Activated CD8-positive, alpha-beta memory T cell treated with anti-CD3 and anti-CD28 coated beads, Interleukin-2, amount 50 U/mL, for 1 hour (primary cell): Measurements from ENCODE around the gene CXXC5.

Experiments
- DNase-seq: peaks from one replicate; pipeline ENCODE4 v3.0.0-alpha.2; 2020; ENCODE audit errors: extremely low read depth

Gene CXXC5

DNA sequence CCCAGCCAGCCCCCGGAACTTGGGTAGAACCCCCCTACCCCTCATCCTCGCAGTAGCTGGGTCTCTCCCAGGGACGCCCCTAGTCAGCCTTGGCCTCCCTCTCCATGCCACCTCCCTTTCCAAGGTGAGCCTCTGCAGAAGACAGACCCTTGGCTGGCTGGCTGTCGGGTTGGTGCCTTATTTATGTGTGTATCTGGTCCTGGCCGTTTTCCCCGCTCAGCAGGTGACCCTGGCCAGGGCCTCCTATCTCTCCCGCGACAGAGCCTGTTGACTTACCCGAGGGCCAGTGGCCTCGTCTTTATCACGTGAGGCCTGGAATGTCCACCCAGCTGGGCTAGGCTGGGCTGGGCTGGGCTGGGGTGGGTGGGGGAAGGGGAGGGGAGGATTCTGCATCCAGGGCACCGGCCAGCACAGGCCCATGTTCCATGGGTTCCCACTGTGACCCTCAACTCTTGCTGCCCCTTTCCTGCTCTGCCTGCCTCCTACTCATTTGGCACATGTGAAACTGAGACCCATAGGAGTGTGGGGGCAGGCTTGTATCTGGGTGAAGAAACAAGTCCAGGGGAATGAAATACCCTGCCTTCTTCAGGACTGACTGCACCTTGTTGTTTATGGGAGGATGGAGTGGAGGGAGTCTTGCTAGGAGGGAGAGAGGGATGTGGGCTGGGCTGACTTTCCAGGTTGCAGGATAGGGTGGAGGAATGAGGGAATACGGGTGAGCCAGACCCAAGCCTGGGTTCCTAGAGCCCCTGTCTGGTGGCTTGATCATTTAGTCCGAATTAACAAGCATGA lies 3.1 kb downstream of the CXXC5 start:
- no peak for DNase-seq

DNA sequence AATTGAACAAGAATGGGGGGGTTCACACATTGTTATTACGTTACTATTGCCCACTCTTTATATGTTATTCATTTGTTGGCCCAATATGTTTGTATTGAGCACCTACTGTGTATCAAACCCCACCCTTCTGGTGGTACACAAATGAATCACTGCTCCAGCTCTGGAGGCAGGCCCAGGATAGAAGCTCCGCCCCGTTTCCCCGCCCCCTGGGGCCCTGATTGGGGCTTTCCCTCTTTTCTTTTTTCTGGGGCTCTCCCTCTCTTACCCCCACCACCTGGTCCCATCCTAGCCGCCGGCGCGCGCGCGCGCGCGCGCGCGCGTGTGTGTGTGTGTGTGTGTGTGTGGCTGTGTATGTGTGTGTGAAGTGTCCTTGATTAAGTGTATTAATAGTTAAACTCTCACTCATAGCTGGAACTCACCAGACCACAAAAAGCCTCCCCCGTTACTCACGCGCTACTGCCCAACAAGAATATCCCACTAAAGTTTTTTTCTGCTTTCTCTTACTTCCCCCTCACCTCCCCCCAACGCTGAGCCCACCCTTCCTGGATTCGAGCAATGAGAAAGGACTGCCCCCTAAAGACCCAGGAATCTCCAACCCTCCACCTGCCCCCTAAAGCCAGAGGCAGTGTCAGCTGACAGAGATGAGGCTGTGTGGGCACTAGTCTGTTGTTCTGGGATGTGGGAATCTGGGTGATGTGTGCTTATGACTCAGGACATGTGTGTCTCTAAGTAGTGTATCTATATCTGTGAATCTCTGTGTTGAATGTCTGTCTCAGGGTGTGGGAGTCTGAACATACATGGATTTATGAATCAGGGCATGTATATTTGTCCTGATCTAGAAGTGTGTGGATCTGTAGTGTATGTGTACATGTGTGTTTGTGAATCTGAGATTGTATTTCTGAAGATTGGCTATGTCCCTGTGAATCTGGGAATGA lies 4.0 kb downstream of the CXXC5 start:
- no peak for DNase-seq

DNA sequence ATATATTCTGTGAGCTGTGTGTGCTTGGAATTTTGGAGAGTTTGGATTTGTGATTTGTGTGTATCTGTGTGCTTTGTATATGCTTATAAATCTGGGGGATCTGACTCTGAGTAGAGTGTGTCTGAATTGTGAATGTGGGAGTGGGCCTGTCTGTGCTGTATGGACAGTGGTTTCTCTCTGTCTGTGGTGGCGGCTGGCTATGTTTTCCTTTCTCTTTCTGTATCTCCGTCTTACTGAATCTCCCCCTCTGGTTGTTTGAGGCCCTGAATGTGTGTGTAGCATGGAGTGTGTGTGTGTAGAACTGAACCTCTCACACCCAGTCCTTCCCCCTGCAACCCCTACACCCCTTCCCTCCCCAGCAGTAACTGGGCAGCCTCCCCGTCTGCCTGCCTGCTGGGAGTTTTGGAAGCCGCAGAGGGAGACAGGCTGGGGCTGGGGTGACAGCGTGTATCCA lies 4.7 kb downstream of the CXXC5 start:
- no peak for DNase-seq

DNA sequence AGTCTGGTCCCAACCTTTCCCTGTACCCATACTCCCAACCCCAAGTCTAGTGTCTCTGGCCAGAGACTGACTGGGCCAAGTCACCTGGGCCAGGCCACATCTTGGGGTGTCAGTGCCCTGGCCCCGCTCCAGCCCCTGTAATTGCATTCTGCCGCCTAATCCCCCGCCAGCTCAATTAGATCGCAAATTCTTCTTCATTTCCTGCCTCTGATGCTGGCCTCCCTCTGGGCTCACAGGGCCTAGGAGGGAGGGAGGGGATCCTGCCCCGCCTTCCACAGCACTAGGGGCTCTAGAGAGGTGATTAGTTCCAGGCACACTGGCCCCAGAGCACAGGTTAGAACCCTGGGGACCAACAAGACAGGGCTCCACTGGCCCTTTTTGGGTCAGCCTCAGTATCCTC lies 5.5 kb downstream of the CXXC5 start:
- no peak for DNase-seq

DNA sequence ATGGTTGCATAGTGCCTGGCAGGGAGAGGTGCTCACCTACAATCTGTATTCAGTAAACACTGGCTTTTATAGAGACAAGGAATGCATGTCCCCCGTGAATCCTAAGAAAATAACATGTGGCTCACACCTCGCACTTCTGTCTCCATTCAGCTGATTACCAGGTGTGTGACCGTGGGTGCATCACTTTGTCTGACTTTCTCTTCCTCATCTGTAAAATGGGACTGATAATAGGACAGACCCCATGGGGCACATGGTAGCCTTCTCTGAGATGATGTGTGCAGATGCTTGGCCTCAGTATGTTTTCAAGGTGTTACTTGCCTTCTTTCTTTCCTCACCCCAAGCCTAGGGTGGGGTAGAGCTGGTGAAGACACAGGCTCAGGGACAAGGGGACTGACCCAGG lies 6.3 kb downstream of the CXXC5 start:
- no peak for DNase-seq

DNA sequence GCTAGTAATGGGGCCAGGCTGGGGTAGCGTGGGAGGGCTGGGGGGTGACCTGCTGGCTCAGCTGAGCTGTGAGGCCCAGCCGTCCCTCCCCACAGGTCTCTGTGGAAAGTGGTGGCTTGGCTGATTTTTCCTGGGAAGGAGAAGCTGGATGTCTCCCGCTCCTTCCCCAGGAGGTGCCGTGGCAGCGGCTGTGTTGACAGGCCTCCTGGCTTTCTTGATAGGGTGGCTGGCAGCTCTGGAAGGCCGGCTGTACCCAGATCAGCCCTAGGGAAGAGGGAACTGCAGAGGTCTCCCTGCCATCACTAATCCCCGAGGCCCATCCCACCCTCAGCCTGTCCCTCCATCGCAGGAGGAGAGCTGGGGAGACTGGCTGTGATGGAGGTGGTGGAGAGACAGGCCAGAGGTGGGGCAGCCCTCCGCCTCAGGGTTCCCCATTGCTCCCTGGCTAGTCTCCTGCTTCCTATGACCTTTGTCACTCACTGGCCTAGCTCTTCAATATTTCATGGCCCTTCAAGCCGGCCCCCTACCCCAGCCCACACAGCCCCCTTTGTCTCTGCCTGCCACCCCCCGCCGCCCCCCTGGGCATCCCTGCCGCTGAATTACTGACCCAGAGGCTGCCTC lies 6.8 kb downstream of the CXXC5 start:
- DNase-seq, result no peak

DNA sequence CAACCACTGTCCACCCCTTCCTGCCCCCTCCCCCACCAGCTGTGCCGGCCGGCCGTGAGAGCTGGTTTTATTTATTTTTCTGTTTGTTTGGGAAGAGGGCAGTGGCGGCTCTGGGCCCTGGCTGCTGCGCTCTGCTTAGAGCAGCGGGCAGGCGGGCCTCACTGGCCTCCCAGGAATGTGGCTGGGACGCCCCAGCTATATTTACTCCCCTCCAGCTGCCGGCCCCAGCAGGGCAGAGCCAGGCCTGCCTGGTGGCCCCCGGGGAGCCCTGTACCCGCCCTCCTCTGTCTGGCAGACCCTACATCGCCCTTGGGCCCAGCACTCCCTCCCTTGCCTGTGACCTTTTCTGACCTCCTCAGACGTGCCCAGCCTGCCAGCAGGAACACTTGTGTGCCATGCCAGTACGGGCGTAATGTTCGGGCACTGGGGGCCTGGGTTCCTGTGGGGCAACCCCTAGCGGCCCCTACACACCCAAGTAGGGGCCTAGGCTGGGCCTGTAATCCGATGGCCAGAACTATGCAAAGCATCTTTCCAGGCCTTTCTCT lies 7.7 kb downstream of the CXXC5 start:
- DNase-seq, result no peak

DNA sequence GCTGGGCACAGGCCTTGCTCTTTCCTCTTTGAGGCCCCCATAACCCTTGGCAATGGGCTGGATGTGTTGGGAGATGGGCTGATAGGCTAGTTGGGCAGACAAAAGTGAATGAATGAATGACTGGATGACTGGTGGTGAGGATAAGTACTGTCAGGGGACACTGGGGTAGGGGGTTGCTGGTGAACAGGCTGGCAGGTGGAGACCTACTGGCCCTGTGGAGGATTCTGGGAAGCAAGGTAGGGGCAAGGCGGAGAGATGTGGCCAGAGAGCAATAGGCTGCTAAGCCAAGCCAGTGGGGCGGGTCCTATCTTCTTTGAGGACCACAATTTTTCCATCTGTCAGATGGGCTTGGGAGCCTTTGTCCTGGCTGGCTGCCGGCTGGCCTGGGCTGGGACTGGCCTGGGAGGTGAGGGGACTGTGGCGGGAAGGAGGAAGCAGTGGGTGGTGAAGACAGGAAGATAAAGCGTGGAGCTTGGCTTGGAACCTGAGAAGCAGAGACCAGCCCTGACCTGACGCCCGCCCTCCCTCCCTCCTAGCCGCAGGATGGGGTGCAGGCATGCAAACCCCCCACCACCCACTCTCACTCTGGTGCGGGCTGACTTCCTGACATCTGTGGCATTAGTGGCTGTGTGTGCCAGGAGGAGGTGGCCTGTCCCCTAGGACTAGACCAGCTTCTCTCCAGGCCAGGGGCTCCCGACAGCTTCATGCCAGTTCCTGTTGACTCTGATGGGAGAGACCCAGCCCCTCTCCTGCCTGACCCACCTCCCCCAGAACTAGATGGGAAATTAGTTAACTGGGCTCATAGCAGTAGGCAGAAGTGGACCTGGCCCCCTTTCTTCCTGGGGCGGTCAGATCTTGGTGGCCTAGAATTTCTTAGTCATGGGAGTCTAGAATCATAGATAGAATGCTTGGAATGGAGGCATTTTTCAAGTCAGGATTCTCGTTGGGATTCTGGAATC lies 9.5 kb downstream of the CXXC5 start:
- DNase-seq, result no peak

DNA sequence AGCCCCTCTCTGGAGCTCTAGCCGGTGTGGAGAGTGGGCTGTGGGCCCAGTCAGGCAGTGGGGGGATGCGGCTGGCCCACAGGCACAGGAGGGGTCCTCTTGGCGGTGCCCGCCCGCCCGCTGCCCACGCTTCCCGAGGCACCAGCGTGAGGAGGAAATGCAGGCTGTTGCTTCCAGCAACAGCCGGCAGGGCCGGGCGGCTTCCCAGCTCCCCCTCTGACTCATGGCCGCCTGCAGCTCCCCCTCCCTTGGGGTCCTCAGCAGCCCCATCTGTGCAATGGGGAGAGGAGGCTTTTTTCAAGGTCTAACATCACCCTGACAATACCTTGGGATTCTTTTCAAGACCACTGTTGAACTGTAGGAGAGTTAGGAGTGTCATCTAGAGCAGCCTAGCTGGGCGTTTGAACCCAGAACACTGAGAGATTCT lies 10.4 kb downstream of the CXXC5 start:
- DNase-seq, result no peak

DNA sequence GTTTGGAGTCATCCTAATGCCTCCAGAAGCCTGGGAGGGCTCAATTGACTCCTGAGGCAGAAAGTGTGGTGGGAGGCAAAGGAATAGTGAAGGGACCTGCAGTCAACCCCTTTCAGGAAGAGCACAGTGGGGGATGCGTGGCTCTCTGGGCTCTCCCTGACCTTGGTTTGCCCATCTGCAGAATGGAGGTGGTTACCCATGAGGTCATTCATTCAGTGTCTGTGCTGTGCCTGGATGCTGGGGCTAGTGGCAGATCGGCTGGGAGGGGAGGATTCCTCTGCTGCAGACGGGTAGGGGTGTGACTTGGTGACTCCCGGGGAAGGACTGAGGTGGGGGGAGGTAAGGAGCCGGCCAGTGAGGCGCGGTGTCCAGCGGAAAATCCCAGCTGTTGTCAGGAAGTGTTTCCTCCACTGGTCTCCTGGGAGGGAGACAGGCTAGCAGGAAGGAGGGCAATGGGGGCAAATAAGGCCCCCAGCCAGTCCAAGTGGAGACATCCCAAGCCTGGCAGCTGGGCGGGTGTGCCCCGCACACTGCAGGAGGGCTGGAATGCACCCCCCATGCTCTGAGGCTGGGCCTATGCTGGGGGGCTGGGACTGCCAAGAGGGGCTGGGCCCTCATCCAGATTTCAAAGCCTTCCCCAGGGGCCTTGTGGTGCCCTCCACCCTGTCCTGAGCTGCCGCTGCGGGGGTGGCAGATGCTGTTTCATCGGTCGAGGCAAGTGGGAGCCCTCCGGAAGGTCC lies 10.9 kb downstream of the CXXC5 start:
- DNase-seq, result no peak

DNA sequence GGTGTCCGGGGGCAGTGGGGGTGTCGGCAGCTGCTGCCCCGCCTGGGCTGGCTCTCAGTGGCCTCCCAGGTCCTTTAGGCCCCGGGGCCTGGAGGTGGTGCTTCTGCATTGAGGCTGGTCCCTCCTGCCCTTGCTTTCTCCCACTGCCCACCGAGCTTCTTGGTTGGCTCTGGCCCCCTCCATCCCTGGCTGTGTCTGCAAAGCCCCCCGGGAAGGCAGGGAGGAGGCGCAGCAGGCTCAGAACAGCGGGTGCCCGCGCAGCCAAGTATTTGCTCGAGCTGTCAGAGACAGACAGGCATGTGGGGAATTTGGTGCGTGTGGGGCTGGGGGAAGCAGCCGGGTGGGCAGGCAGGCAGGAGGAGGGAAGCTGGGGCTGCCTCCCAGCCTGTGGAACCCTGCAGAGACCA lies 11.5 kb downstream of the CXXC5 start:
- no peak for DNase-seq

DNA sequence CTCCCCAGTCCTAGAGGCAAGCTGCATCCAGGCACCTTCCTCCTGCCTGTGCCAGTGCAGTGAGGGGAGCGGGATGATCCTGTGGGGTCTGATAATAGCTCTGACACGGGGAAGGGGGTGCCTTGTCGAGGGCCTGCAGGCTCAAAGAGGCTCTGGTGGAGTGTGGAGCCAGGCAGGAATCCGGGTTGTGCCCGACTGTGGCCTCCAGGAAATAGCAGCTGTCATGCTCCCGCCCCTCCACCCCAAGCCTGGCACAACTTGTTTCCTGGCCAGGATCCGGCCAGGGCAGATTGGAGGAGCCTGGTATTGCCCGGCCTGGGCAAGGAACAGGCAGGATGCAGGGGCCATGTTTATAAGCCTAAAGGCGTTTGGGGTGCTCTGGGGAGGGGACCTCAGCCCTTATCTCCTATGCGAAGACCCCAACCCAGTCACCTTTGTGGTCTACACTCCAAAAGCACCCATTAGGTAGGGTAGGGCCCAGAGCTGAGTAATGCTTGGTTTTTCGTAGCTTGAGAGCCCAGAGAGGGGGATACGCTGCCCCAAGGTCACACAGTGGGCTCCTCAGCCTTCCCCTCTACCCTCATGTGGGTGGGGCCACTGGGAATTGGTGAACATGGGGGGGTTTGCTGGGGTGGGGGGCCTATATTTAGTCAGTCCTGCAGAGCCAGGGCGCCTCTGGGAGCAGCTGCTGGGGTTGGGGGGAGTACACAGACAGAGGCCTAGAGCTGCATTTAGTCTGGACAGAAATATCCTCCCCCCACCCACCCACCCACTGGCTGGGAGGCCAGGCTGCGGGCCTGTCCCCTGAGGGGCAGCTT lies 12.2 kb downstream of the CXXC5 start:
- no peak for DNase-seq

DNA sequence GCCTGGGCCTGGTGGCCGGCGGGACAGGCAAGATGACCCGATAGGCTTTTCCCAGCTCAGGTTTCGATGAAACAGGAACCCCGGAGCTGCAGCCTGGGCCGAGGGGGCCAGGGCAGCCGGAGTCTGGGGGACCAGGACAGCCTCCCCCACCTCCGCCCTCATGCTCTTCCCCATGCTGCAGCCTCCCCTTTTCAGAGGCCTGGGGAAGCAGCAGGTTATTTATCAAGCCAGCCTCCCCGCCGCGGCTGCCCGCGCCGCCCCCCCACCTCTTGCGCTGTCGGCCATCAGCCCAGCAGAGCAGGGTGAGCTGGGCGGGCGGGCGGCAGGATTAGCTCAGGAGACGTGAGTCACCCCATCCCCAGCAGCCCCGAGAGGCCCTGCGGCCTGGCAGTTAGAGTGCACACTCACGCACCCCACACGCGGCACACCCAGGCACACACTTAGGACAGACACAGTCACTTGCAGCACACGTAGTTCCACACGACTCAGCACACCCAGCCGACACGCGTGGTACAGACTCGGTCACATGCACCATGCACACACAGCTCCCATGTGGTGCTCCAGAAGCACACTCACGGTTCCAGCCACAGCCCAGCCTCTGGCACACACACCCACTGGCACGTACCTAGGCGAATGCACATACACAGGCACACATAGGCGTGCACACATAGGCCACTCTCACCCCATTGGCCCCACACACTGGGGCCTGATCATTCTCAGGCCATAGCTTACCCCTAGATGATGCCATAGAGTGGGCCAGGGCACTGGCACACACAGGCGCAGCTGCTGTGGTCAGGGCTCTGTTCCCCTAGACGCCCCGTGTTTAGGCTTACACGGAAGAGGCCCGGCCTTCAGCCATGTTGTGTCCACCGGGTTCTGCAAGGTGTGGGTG lies 13.0 kb downstream of the CXXC5 start:
- no peak for DNase-seq

DNA sequence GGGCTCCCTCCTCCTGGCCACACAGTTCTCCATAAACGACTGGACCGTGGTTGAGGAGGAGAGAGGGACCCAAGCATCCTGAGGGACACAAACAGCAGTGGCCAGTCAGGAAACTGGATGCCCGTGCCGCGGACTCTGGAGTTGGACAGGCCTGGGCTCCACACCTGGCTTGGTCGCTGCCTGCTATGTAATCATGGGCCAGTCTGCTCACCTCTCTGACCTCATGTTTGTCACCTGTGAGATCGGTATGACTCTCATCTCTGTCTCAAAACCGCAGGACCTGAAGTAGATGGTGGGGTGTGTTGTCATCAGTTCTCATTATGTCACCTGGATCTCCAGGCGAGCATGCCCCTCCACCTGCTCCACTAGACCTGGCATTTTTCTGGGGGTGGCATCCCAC lies 14.5 kb downstream of the CXXC5 start:
- no peak for DNase-seq

DNA sequence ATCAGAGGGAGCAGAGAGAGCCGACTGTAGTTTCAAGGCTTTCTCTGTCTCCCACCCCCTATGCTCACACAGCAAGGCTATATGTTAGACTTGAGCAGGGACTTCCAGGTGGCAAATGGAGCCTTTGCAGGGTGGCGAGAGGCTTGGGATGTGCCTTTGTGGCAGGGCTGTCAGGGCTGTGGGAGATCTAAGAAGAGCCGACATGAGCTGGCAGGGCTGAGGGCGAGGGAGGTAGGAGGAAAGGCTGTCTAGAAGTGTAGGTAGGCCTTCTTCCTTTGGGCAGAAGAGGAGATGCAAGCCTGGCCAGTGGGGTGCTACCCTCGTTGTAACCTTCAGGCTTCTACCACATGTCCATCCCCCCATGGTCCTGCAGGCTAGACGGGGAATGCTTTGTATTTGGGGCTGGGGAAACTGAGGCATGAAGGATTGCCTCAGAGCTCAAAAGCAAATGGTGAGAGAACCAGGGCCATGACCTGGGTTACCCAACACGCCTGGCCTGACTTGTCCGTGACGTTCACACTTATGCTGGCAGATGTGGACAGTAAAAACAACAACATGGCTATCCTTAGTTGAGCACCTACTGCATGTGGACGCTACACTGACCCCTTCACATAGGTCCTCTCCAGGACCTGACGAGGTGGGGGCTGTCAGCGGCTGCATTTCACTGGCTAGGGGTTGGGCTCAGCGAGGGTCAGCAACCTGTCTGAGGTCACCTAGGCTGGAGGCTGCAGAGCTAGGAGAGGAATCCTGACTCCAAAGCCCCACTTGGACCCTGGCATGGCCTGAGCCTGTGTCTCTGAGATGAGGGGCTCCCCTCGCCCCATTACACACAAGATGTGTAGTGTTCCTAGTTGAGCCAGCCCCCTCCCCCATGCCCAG lies 15.3 kb downstream of the CXXC5 start:
- no peak for DNase-seq

DNA sequence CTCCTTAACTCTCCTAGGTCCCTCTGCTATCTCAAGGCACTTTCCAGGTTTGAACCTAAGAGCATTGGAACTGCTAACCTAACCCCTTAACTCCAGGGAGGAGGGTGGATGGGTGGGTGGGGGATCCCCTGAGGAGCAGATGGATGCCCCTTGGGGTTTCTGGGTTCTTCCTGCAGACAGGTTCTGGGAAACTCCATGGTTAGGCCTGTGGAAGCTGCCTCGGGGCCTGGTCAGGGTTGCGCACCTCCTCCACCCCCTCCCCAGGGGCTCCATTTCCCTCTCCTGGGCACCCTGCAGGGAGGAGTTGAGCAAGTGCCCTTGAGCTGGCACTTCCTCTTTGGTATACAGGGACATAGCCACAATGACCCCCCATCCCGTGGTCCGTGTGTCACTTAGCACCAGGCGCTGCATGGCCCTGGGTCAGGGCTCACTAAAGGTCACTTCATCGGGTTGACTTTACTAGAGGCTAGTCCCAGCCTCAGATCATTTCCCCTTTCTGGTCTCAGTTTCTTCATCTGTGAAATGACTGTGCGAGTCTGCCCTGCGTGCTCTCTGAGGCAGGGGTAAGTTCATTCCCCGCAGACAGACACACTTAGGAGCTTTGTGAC lies 16.0 kb downstream of the CXXC5 start:
- DNase-seq, result no peak
